SK-N-MC (cell line): ENCODE measurements around the gene CDKL1.

Experiments used
- EZH2 ChIP-seq: fragments of 200-600 bp; sonication (generic); IDR thresholded peaks from one replicate; pipeline ENCODE4 v1.6.1; 2017; ENCODE audit warnings: antibody characterized with exemption
- POLR2AphosphoS5 ChIP-seq: IDR thresholded peaks from 2 replicates; pipeline ENCODE4 v1.6.1; 2012; ENCODE audit warnings: mild to moderate bottlenecking, low read depth, low read length, borderline replicate concordance

GRCh38 chr14:50379563-50379962 is 17.1 kb downstream of the CDKL1 start:
- TF ChIP-seq POLR2AphosphoS5 (no peak), EZH2 (no peak)
